Upper lobe of left lung (tissue), 6 donors: Measurements from ENCODE around the gene IFI44. TPM values are rescaled to one million over a fixed set of nuclear protein-coding genes. Genes with fewer than 3 reads are reported as not detected.

Experiments used
- ATAC-seq, 2 donors: fragments of 200-7000 bp; cut with Tn5 transposase; one replicate each; pipeline ENCODE4 v1.9.1; 2022; ENCODE audit warnings: mild to moderate bottlenecking in 2 of 2, moderate library complexity in 2 of 2; ENCODE audit not compliant: low FRiP score in 2 of 2
- DNase-seq, 2 donors: peaks; one replicate each; pipeline ENCODE4 v3.0.0-alpha.2; 2019 to 2020
- H3K27ac ChIP-seq, 4 donors: fragments of 200-600 bp; sonication (generic); one replicate each; pipeline ENCODE4 v1.5.1; 2016 to 2019
- H3K27me3 ChIP-seq, 4 donors: fragments of 200-600 bp; sonication (generic); one replicate each; pipeline ENCODE4 v1.5.1; 2017 to 2019
- H3K36me3 ChIP-seq, 4 donors: fragments of 200-600 bp; sonication (generic); one replicate each; pipeline ENCODE4 v1.5.1; 2016 to 2019
- H3K4me1 ChIP-seq, 4 donors: fragments of 200-600 bp; sonication (generic); one replicate each; pipeline ENCODE4 v1.5.1; 2018 to 2019
- H3K4me3 ChIP-seq, 4 donors: fragments of 200-600 bp; sonication (generic); one replicate each; pipeline ENCODE4 v1.5.1; 2017 to 2019; ENCODE audit warnings: mild to moderate bottlenecking in 2 of 4, moderate library complexity in 1 of 4
- H3K9me3 ChIP-seq, 4 donors: fragments of 200-600 bp; sonication (generic); one replicate each; pipeline ENCODE4 v1.5.1; 2018 to 2019
- CTCF ChIP-seq, 6 experiments: fragments of 450-650 bp in 4 of 6; fragments of 200-600 bp in 2 of 6; sonication (generic) in 2 of 6; IDR thresholded peaks; one replicate each; pipeline ENCODE4 v1.5.1; 2016 to 2019; ENCODE audit warnings: antibody characterized with exemption in 6 of 6
- EP300 ChIP-seq, 4 donors: sonication (generic); formaldehyde crosslinking; IDR thresholded peaks; one replicate each; pipeline ENCODE4 v1.5.1; 2017; ENCODE audit warnings: antibody characterized with exemption in 4 of 4, control low read depth in 2 of 4
- POLR2A ChIP-seq, 4 donors: fragments of 450-650 bp; IDR thresholded peaks; one replicate each; pipeline ENCODE4 v1.5.1; 2016 to 2017; ENCODE audit warnings: antibody characterized with exemption in 4 of 4, mild to moderate bottlenecking in 2 of 4
- POLR2AphosphoS5 ChIP-seq, 2 donors: sonication (generic); formaldehyde crosslinking; IDR thresholded peaks; one replicate each; pipeline ENCODE4 v1.5.1; 2017; ENCODE audit warnings: antibody characterized with exemption in 2 of 2
- WGBS, 2 donors: methylation state at CpG; one replicate each; pipeline ENCODE4 v1.1.5; 2017 to 2018; 5-methylcytosine and 5-hydroxymethylcytosine counted together
- total RNA-seq, 6 donors: library from RNA; depleted of rRNA in 4 of 6; stranded (reverse); fragments of >200 nt in 4 of 6; gene quantifications; one replicate each; pipeline versions ENCODE4 v1.1.0 to v1.2.1, GENCODE V29; 2016 to 2021
- donor health status: DM: no; HTN: no; CAD: no; lungs with moderate emphysema.
- donor health status: DM: no; HTN: yes; CAD: no; lungs with severe emphysema.

The IFI44 gene
- total RNA-seq, 6 donors from 2014 or later: 18.8 to 60.8 (median 37.2) TPM

GRCh38 chr1:78677788-78678187 is 28.2 kb downstream of the IFI44 start:
- Histone ChIP-seq H3K4me3 (no peak overlapping the region), H3K27ac (no peak overlapping the region), H3K9me3 (no peaks in the 10 kb centered on the region), H3K36me3 (no peaks in the 10 kb centered on the region), H3K27me3 (no peaks in the 10 kb centered on the region), H3K4me1 (no peaks in the 10 kb centered on the region)
- TF ChIP-seq EP300 (IDR thresholded peaks at IDR 0.05) (no peak), POLR2A (IDR thresholded peaks at IDR 0.05) (no peak), POLR2AphosphoS5 (IDR thresholded peaks at IDR 0.05) (no peak)
- ATAC-seq (no peak), DNase-seq (no peak)
- 83 to 95% methylated on average over 3 of the region's 3 CpGs for WGBS, 2 donors

GRCh38 chr1:78678324-78678723 is 28.7 kb downstream of the IFI44 start:
- ATAC-seq (no peak), DNase-seq (no peak)
- H3K9me3 ChIP-seq: no peaks in the 10 kb centered on the region
- no peak overlapping the region for H3K4me3 ChIP-seq
- TF ChIP-seq CTCF (IDR thresholded peaks at IDR 0.05): no peak
- TF ChIP-seq POLR2AphosphoS5 (IDR thresholded peaks at IDR 0.05): no peak
- no peak for TF ChIP-seq POLR2A (IDR thresholded peaks at IDR 0.05)
- TF ChIP-seq EP300 (IDR thresholded peaks at IDR 0.05): no peak
- no peak overlapping the region for H3K27ac ChIP-seq
- no peaks in the 10 kb centered on the region for H3K36me3 ChIP-seq
- H3K27me3 ChIP-seq: no peaks in the 10 kb centered on the region
- H3K4me1 ChIP-seq: no peaks in the 10 kb centered on the region

- DNase-seq (no peak), ATAC-seq (no peak)
- Histone ChIP-seq H3K36me3 (no peaks in the 10 kb centered on the region), H3K27ac (no peak overlapping the region), H3K4me3 (no peak overlapping the region), H3K27me3 (no peaks in the 10 kb centered on the region), H3K4me1 (no peaks in the 10 kb centered on the region), H3K9me3 (no peaks in the 10 kb centered on the region)
- TF ChIP-seq POLR2A (IDR thresholded peaks at IDR 0.05) (no peak), POLR2AphosphoS5 (IDR thresholded peaks at IDR 0.05) (no peak), CTCF (IDR thresholded peaks at IDR 0.05) (no peak), EP300 (IDR thresholded peaks at IDR 0.05) (no peak)
- WGBS, 2 donors: 64 to 66% methylated on average over 2 of the region's 2 CpGs
Observed at GRCh38 chr1:78681265-78681664, 31.6 kb downstream of the IFI44 start.

GRCh38 chr1:78682496-78682895 is 32.9 kb downstream of the IFI44 start:
- 73 to 77% methylated on average over 3 of the region's 3 CpGs for WGBS, 2 donors
- Histone ChIP-seq H3K4me3 (no peak overlapping the region), H3K36me3 (no peaks in the 10 kb centered on the region), H3K9me3 (no peaks in the 10 kb centered on the region), H3K4me1 (no peaks in the 10 kb centered on the region), H3K27ac (no peak overlapping the region), H3K27me3 (no peaks in the 10 kb centered on the region)
- TF ChIP-seq POLR2A (IDR thresholded peaks at IDR 0.05) (no peak), POLR2AphosphoS5 (IDR thresholded peaks at IDR 0.05) (no peak), EP300 (IDR thresholded peaks at IDR 0.05) (no peak)
- ATAC-seq: no peak
- DNase-seq: no peak

- H3K9me3 ChIP-seq: no peaks in the 10 kb centered on the region
- 33 to 56% methylated on average over 2 of the region's 2 CpGs for WGBS, 2 donors
- H3K4me1 ChIP-seq: no peaks in the 10 kb centered on the region
- H3K36me3 ChIP-seq: no peaks in the 10 kb centered on the region
- no peaks in the 10 kb centered on the region for H3K27me3 ChIP-seq
- H3K4me3 ChIP-seq: no peak overlapping the region
- ATAC-seq (no peak), DNase-seq (no peak)
- no peak overlapping the region for H3K27ac ChIP-seq
- TF ChIP-seq POLR2A (IDR thresholded peaks at IDR 0.05) (no peak), POLR2AphosphoS5 (IDR thresholded peaks at IDR 0.05) (no peak), CTCF (IDR thresholded peaks at IDR 0.05) (no peak), EP300 (IDR thresholded peaks at IDR 0.05) (no peak)
Observed at GRCh38 chr1:78683079-78683478, 33.4 kb downstream of the IFI44 start.

- no peaks in the 10 kb centered on the region for H3K27me3 ChIP-seq
- H3K9me3 ChIP-seq: no peaks in the 10 kb centered on the region
- H3K36me3 ChIP-seq: no peaks in the 10 kb centered on the region
- no peak for TF ChIP-seq POLR2A (IDR thresholded peaks at IDR 0.05)
- H3K4me3 ChIP-seq: no peak overlapping the region
- no peaks in the 10 kb centered on the region for H3K4me1 ChIP-seq
- no peak overlapping the region for H3K27ac ChIP-seq
- no peak for DNase-seq
- 95 to 96% methylated on average over 1 of the region's 1 CpG for WGBS, 2 donors
- no peak for ATAC-seq
Observed at GRCh38 chr1:78687315-78687714, 37.7 kb downstream of the IFI44 start.
